Measurements from ENCODE around the gene OLAH. TPM values are rescaled to one million over a fixed set of nuclear protein-coding genes. Genes with fewer than 3 reads are reported as not detected.
A peak's percentile ranks its signal among the peaks of the same experiment; 100 is the strongest.
"Not testable (repeated sequence)": the region's sequence is repeated elsewhere in the genome, so short reads cannot be mapped to it uniquely, and the experiment has no call there.

The OLAH gene
- under 1 TPM in 1 of 3 donors, not detected in 2; 0.16 TPM for total RNA-seq
- long read RNA-seq, donor 1, result 0 reads
- long read RNA-seq, donor 2, result 0 reads

DNA sequence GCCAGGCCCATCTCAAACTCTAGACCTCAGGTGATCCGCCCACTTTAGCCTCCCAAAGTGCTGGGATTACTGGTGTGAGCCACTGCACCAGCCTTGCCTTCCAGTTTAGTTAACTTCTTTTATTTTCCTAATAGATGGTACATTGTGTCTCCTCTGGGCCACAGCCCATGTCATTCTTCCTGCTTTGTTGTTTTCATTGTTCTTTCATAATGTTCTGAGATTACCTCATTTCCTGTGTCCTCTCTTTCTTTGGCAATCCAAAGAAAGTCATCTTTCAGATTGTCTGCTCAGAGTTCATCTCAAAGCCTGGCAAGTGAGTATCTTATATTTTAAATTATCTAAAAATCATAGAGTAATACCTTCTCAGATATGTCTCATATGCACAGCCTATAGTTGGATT is at the start of gene OLAH:
TSS of gene OLAH (plus strand) at position 270 of the 400 bp plus-strand sequence. CDS start 3,346 bp downstream, outside the sequence.
- TF ChIP-seq, protein P1, sequence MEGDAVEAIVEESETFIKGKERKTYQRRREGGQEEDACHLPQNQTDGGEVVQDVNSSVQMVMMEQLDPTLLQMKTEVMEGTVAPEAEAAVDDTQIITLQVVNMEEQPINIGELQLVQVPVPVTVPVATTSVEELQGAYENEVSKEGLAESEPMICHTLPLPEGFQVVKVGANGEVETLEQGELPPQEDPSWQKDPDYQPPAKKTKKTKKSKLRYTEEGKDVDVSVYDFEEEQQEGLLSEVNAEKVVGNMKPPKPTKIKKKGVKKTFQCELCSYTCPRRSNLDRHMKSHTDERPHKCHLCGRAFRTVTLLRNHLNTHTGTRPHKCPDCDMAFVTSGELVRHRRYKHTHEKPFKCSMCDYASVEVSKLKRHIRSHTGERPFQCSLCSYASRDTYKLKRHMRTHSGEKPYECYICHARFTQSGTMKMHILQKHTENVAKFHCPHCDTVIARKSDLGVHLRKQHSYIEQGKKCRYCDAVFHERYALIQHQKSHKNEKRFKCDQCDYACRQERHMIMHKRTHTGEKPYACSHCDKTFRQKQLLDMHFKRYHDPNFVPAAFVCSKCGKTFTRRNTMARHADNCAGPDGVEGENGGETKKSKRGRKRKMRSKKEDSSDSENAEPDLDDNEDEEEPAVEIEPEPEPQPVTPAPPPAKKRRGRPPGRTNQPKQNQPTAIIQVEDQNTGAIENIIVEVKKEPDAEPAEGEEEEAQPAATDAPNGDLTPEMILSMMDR (IDR thresholded peaks at IDR 0.05), result no peak
- no peak for DNase-seq
- Histone ChIP-seq H3K36me3 (ENCODE audit: low read depth) (no peaks in the 10 kb centered on the region), H3K9me3 (no peaks in the 10 kb centered on the region), H3K4me3 (no peak within 1 kb of the TSS), H3K4me1 (ENCODE audit: low read depth) (no peaks in the 10 kb centered on the region)
- intact Hi-C loops (cut with DNase I, micrococcal nuclease), result no loop called here
- no peak for ATAC-seq

DNA sequence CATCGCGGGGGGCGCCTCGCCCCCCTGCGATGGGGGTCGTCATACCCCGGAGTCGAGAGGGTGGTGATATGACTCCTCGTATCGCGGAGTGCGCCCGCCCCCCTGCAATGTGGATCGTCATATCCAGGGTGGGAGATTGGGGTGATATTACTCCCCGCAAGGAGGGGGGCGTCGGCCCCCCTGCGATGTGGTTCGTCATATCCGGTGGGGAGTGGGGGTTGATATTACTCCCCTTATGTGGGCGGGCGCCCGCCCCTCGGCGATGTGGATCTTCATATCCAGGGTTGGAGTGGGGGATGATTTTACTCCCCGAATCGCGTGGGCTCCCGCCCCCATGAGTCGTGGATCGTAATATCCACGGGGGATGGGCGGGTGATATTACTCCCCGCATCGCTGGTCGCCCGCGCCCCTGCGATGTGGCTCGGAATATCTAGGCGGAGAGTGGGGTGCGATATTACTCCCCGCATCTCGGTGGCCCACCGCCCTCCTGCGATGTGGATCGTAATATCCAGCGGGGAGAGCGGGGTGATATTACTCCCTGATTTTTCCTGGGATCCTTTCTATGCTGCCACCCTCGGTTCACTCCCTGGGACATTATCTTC is 47.7 kb upstream of the OLAH start:
- TF ChIP-seq, protein P1 (IDR thresholded peaks at IDR 0.05), result no peak
- ATAC-seq (no peak), DNase-seq (no peak)
- Histone ChIP-seq H3K4me3 (no peak overlapping the region), H3K9me3 (no peaks in the 10 kb centered on the region), H3K36me3 (ENCODE audit: low read depth) (no peaks in the 10 kb centered on the region), H3K4me1 (ENCODE audit: low read depth) (no peaks in the 10 kb centered on the region)
- intact Hi-C loops (cut with DNase I, micrococcal nuclease), result no loop called here

DNA sequence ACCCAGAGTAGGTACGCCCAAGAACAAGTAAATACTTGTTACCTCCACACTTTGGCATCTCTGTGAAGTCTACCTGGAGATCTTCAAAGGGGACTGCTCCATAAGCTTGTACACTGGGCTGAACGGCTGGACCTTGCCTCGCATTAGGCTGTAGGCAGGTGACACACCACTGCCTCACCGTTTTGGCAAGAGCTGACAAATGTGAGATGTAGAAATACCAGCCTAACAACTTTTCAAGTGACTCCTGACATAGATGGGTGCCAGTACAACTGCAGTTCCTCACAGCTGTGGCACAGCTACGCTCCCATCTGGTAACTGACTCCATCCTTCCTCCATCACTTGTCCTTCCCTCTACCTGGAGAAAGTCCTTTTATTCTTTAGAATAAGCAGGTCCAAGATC is 30.2 kb upstream of the OLAH start:
- peak in 1 of 3 donors; percentile 9 for DNase-seq
- H3K9me3 ChIP-seq; H3K4me3 ChIP-seq; intact Hi-C loops (cut with DNase I, micrococcal nuclease); H3K4me1 ChIP-seq (ENCODE audit: low read depth); H3K36me3 ChIP-seq (ENCODE audit: low read depth): not testable (repeated sequence)
- peak; percentile 52 for ATAC-seq

DNA sequence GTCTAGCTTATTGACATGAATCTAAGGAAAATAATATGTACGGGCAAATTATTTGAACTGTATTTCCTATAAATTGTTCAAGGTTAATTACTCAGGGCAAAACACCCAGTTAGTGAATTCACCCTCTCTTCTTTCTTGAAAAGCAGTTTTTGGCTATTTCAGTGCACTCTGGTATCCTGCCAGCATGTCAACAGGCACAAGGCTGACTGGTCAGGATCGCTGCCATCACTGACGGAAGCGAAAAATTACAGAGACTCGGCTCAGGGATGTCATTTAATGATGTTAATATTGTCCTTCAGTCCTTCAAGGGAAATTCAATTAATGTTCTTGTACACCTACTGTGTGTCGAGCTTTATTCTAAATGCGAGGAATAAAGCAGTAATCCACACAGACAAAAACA is 28.3 kb upstream of the OLAH start:
- no peak overlapping the region for H3K4me3 ChIP-seq
- intact Hi-C loops (cut with DNase I, micrococcal nuclease), result no loop called here
- no peaks in the 10 kb centered on the region for H3K36me3 ChIP-seq (ENCODE audit: low read depth)
- DNase-seq (no peak), ATAC-seq (no peak)
- H3K9me3 ChIP-seq, result no peaks in the 10 kb centered on the region
- H3K4me1 ChIP-seq (ENCODE audit: low read depth), result no peaks in the 10 kb centered on the region
- TF ChIP-seq, protein P1 (IDR thresholded peaks at IDR 0.05), result no peak

DNA sequence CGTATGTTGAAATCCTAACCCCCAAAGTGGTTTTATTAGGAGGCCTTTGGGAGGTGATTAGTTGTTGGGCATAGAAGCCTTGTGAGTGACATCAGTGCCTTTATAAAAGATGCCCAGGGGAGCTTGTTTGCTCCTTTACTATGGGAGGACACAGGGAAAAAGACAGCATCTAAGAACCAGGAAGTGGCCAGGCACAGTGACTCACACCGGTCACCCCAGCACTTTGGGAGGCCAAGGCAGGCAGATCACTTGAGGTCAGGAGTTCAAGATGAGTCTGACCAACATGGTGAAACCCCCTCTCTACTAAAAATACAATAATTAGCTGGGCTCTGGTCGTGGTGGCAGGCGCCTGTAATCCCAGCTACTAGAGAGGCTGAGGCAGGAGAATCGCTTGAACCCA is 22.8 kb upstream of the OLAH start:
- H3K4me3 ChIP-seq; H3K9me3 ChIP-seq; DNase-seq; H3K4me1 ChIP-seq (ENCODE audit: low read depth); H3K36me3 ChIP-seq (ENCODE audit: low read depth); intact Hi-C loops (cut with DNase I, micrococcal nuclease): not testable (repeated sequence)
- ATAC-seq, result peak; percentile 29

DNA sequence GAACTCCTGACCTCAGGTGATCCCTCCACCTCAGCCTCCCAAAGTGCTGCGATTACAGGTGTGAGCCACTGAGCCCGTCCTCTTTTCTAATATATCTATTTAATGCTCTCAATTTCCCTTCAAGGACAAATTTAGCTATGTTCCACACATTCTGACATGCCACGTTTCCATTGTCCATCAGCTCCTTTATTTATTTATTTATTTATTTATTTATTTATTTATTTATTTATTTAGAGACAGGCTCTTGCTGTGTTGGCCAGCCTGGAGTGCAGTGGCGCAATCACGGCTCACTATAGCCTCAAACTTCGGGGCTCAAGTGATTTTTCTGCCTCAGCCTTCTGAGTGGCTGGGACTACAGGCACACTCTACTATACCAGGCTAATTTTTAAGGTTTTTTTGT is 20.7 kb upstream of the OLAH start:
- DNase-seq; intact Hi-C loops (cut with DNase I, micrococcal nuclease); H3K9me3 ChIP-seq; H3K4me3 ChIP-seq; H3K4me1 ChIP-seq (ENCODE audit: low read depth); ATAC-seq; H3K36me3 ChIP-seq (ENCODE audit: low read depth): not testable (repeated sequence)

DNA sequence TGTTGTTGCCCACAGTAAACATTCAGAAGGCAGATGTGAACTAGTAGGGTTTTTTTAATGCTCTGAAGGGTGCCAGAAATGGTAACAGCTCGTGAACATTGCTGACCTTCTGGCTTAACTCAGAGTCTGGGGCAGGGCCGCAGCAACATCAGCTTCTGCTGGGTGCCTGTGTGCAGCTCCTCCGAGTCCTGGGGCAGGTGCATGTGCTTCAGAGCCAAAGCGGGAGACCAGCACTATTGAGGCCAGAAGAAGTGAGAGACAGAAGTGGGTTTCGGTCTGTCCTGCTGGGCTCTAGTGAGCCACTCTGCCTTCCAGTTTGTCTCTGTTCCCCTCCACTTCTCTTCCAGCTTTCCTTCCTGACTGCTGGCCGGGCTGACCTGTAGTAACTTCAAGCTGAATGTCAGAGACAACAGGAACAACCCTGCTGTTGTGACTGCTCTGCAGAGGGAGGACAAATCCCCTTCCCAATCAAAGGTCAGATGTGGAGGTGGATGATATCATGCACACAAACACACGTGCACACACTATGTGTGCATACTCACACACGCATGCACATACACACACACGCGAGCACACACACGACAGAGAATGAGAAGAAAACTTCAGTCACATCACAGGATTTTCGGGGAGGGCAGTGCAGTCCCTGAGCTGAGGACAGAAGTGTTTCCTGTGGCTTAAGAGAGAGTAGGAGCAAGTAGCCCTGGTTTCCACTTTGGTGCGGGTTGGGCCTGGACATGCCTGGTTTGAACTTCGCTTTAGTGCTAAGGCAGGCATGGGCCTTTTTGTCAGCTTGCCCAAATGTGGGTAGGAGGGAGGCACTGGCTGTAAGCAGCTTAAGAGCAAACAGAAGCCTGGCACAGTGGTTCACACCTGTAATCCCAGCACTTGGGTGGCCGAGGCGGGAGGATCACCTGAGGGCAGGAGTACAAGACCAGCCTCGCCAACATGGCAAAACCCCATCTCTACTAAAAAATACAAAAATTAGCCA is 19.4 kb upstream of the OLAH start:
- H3K4me3 ChIP-seq; H3K9me3 ChIP-seq; DNase-seq; H3K36me3 ChIP-seq (ENCODE audit: low read depth); ATAC-seq; intact Hi-C loops (cut with DNase I, micrococcal nuclease); H3K4me1 ChIP-seq (ENCODE audit: low read depth): not testable (repeated sequence)

DNA sequence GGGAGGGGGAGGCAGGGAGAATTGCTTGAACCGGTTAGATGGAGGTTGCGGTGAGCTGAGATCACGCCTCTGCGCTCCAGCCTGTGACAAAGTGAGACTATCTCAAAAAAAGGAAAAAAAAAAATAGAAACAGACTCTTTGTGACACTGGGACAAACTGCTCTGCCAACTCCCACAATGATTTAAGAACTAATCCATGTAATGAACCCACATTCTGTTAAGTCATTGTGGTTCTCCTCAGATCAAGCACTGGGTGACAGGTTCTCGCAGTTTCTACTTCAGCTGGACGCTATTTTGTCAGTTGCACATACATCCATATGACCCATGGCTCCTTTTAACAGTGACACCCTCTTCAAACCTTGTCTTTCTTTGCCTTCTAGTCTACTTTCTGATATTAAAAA is 18.7 kb upstream of the OLAH start:
- H3K4me3 ChIP-seq; H3K4me1 ChIP-seq (ENCODE audit: low read depth); DNase-seq; intact Hi-C loops (cut with DNase I, micrococcal nuclease); H3K36me3 ChIP-seq (ENCODE audit: low read depth); ATAC-seq; H3K9me3 ChIP-seq: not testable (repeated sequence)
